ENCODE data around the gene HHIPL1.

HHIPL1 gene

GRCh38 chr14:99689266-99690236 lies 44.6 kb downstream of the HHIPL1 start:
- DNase-seq (ENCODE audit: low read depth) = no peak

GRCh38 chr14:99690636-99691035 lies 45.7 kb downstream of the HHIPL1 start:
- DNase-seq (ENCODE audit: low read depth) = no peak

- no peak for DNase-seq (ENCODE audit: low read depth)
Observed at GRCh38 chr14:99691111-99691885, 46.4 kb downstream of the HHIPL1 start.

GRCh38 chr14:99693918-99694317 lies 49.0 kb downstream of the HHIPL1 start:
- DNase-seq (ENCODE audit: low read depth) = no peak

- no peak for DNase-seq (ENCODE audit: low read depth)
Observed at GRCh38 chr14:99696929-99697328, 52.0 kb downstream of the HHIPL1 start.

- DNase-seq (ENCODE audit: low read depth) = no peak
Observed at GRCh38 chr14:99698236-99698635, 53.3 kb downstream of the HHIPL1 start.

GRCh38 chr14:99698642-99699041 lies 53.7 kb downstream of the HHIPL1 start:
- no peak for DNase-seq (ENCODE audit: low read depth)

- DNase-seq (ENCODE audit: low read depth) = no peak
Observed at GRCh38 chr14:99699085-99699760, 54.3 kb downstream of the HHIPL1 start.

GRCh38 chr14:99699861-99700260 lies 54.9 kb downstream of the HHIPL1 start:
- DNase-seq (ENCODE audit: low read depth) = no peak

- no peak for DNase-seq (ENCODE audit: low read depth)
Observed at GRCh38 chr14:99700379-99700778, 55.5 kb downstream of the HHIPL1 start.

GRCh38 chr14:99701260-99701659 lies 56.3 kb downstream of the HHIPL1 start:
- no peak for DNase-seq (ENCODE audit: low read depth)

- no peak for DNase-seq (ENCODE audit: low read depth)
Observed at GRCh38 chr14:99702115-99702514, 57.2 kb downstream of the HHIPL1 start.

- no peak for DNase-seq (ENCODE audit: low read depth)
Observed at GRCh38 chr14:99703381-99703780, 58.5 kb downstream of the HHIPL1 start.

- no peak for DNase-seq (ENCODE audit: low read depth)
Observed at GRCh38 chr14:99704037-99704436, 59.1 kb downstream of the HHIPL1 start.

- no peak for DNase-seq (ENCODE audit: low read depth)
Observed at GRCh38 chr14:99706107-99706900, 61.4 kb downstream of the HHIPL1 start.

- no peak for DNase-seq (ENCODE audit: low read depth)
Observed at GRCh38 chr14:99707420-99707819, 62.5 kb downstream of the HHIPL1 start.

GRCh38 chr14:99707921-99708320 lies 63.0 kb downstream of the HHIPL1 start:
- no peak for DNase-seq (ENCODE audit: low read depth)

- no peak for DNase-seq (ENCODE audit: low read depth)
Observed at GRCh38 chr14:99708449-99708848, 63.5 kb downstream of the HHIPL1 start.

- DNase-seq (ENCODE audit: low read depth) = no peak
Observed at GRCh38 chr14:99713972-99714371, 69.0 kb downstream of the HHIPL1 start.

GRCh38 chr14:99715266-99716000 lies 70.5 kb downstream of the HHIPL1 start:
- no peak for DNase-seq (ENCODE audit: low read depth)
